Measurements from ENCODE around the gene OR2AT4.

DNA sequence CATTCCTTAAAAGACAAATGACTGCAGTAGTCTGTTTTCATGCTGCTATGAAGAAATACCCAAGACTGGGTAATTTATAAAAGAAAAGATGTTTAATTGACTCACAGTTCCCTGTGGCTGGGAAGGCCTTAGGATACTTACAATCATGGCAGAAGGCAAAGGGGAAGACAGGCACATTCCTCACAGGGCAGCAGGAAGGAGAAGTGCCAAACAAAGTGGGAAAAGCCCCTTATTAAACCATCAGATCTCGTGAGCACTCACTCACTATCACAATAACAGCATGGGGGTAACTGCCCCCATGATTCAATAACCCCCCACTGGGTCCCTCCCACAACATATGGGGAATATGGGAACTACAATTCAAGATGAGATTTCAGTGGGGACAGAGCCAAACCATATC lies 16.4 kb upstream of the OR2AT4 start:
- TF ChIP-seq POLR2A (IDR thresholded peaks at IDR 0.05), result no peak
- no peak for TF ChIP-seq CTCF (IDR thresholded peaks at IDR 0.05)

Data from upper lobe of left lung (tissue), 4 donors.